ENCODE measurements around the gene PNMA6F.

- TF ChIP-seq CTCF (conservative IDR thresholded peaks at IDR 0.05 in 1 of 2, IDR thresholded peaks at IDR 0.05 in 1 of 2; ENCODE audit: low read depth in 1 of 2, low read length in 2 of 2) (no peak), EZH2 (IDR thresholded peaks at IDR 0.05; ENCODE audit: low read length, missing control alignments) (no peak)
These were observed 30.4 kb upstream of the PNMA6F start for GRCh38 chrX:153351981-153352380.
